ENCODE measurements around the gene ARHGAP15.

DNA sequence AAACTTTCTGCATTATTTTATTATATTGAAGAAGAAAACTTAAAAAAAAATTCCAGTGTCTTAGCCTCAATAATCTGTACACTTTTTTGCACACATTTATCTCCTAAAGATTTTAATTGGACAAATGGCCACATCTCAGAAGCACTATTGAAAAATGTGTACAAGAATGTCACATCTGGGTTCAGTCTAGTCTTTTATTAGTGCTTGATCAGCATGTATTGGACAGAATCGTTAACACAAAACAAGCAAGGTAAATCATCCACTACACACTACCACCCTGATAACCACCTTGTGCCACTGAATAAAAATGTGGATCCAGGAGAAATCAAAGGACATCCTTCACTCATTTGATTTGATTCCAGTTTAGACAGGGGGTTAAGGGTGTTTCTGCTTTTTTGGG is 554.8 kb downstream of the ARHGAP15 start:
- TF ChIP-seq, protein P1, sequence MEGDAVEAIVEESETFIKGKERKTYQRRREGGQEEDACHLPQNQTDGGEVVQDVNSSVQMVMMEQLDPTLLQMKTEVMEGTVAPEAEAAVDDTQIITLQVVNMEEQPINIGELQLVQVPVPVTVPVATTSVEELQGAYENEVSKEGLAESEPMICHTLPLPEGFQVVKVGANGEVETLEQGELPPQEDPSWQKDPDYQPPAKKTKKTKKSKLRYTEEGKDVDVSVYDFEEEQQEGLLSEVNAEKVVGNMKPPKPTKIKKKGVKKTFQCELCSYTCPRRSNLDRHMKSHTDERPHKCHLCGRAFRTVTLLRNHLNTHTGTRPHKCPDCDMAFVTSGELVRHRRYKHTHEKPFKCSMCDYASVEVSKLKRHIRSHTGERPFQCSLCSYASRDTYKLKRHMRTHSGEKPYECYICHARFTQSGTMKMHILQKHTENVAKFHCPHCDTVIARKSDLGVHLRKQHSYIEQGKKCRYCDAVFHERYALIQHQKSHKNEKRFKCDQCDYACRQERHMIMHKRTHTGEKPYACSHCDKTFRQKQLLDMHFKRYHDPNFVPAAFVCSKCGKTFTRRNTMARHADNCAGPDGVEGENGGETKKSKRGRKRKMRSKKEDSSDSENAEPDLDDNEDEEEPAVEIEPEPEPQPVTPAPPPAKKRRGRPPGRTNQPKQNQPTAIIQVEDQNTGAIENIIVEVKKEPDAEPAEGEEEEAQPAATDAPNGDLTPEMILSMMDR (IDR thresholded peaks at IDR 0.05), result no peak
- TF ChIP-seq EP300 (IDR thresholded peaks at IDR 0.05), result no peak
